ENCODE results near the gene ATXN2. TPM values are rescaled to one million over a fixed set of nuclear protein-coding genes. Genes with fewer than 3 reads are reported as not detected.
"Not testable (repeated sequence)": the region's sequence is repeated elsewhere in the genome, so short reads cannot be mapped to it uniquely, and the experiment has no call there.

ATXN2 gene
- total and polyA plus RNA-seq, 7 experiments from 2014 or later: 23.9 to 71.9 (median 44.0) TPM

DNA sequence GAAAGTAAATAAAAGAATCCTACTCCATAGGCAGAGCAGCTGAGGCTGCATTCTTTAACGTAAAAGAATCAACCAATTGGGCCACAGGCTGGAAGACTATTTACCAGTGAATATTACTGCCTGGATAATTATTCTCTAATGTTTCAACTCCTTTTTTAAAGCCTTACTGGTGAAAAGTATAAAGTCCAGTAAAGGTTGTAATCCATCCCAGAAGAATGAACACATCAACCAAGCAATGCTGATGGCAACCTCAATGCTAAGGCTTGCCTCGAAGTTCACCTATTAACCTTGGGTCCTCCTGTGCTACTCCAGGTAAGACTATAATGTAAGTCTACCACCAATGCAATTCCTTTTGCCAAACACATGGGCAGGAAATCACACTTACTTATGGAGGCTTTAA, 77.3 kb downstream of the ATXN2 start:
- Histone ChIP-seq H3K4me3 (ENCODE audit: low read length) (no peak overlapping the region), H3K36me3 (ENCODE audit: control insufficient read depth in 2 of 3, insufficient read depth in 3 of 3, low read length in 3 of 3) (peaks cover 5 to 47% (median 11%) of the 10 kb centered on the region in 3 experiments), H3K4me1 (ENCODE audit: control insufficient read depth in 2 of 2, insufficient read depth in 2 of 2, low read length in 2 of 2) (no peaks in the 10 kb centered on the region), H3K27me3 (ENCODE audit: control insufficient read depth in 2 of 2, insufficient read depth in 2 of 2, low read length in 2 of 2) (no peaks in the 10 kb centered on the region), H3K27ac (ENCODE audit: low read depth, low read length) (no peak overlapping the region), H3K9me3 (ENCODE audit: control insufficient read depth in 2 of 3, low read length in 3 of 3) (no peaks in the 10 kb centered on the region)
- POLR2A ChIA-PET: no interaction called here
- Mint-ChIP-seq H3K4me3 (no peak overlapping the region), H3K27ac (no peak overlapping the region), H3K36me3 (peaks cover 0 to 20% (median 8%) of the 10 kb centered on the region in 5 donors), H3K9me3 (peaks cover 0 to 4% (median 0%) of the 10 kb centered on the region in 11 donors), H3K4me1 (peaks cover 0 to 4% (median 0%) of the 10 kb centered on the region in 7 donors), H3K27me3 (no peaks in the 10 kb centered on the region)
- no peak for DNase-seq
- ATAC-seq: no peak
- intact Hi-C loops (cut with micrococcal nuclease): no loop called here
- CTCF ChIA-PET: no interaction called here

DNA sequence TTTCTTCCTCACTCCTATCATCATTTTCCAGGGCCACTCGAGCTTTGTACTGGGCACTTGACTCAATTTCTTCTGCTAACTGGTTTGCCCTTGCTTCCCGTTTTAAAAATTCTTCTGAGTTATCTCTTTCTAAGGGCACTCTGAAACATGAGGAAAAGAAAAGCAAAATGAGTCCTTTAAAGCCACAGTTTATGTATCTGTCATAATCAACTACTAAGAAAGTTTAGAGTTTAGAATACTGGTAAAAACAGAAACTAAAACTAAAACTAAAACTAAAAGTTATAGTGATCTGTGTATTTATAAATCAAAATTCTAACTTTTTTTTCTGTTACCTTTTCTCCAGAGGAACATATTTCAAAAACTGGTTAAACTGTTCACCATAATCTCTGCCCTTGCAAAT, 79.2 kb downstream of the ATXN2 start:
- ChIA-PET POLR2A (no interaction called here), CTCF (interaction anchor here (0.6 kb wide), 1 partner anchor 82 kb away, joined by 3 read pairs; no protein-coding TSS in a partner anchor)
- no peaks in the 10 kb centered on the region for H3K4me1 ChIP-seq (ENCODE audit: control insufficient read depth in 2 of 2, insufficient read depth in 2 of 2, low read length in 2 of 2)
- intact Hi-C loops (cut with micrococcal nuclease): no loop called here
- no peaks in the 10 kb centered on the region for H3K9me3 ChIP-seq (ENCODE audit: control insufficient read depth in 2 of 3, low read length in 3 of 3)
- H3K4me3 ChIP-seq (ENCODE audit: low read length): no peak overlapping the region
- peaks cover 0 to 4% (median 0%) of the 10 kb centered on the region in 7 donors for H3K4me1 Mint-ChIP-seq
- H3K36me3 ChIP-seq (ENCODE audit: control insufficient read depth in 2 of 3, insufficient read depth in 3 of 3, low read length in 3 of 3): peaks cover 5 to 51% (median 11%) of the 10 kb centered on the region in 3 experiments
- H3K27ac Mint-ChIP-seq: peak overlapping the region in 1 of 9 donors; percentile 66
- no peak overlapping the region for H3K27ac ChIP-seq (ENCODE audit: low read depth, low read length)
- DNase-seq (no peak), ATAC-seq (no peak)
- no peaks in the 10 kb centered on the region for H3K27me3 Mint-ChIP-seq
- H3K9me3 Mint-ChIP-seq: peaks cover 0 to 3% (median 0%) of the 10 kb centered on the region in 11 donors
- no peaks in the 10 kb centered on the region for H3K27me3 ChIP-seq (ENCODE audit: control insufficient read depth in 2 of 2, insufficient read depth in 2 of 2, low read length in 2 of 2)
- peak overlapping the region in 1 of 10 donors; percentile 31 for H3K4me3 Mint-ChIP-seq
- peaks cover 0 to 17% (median 3%) of the 10 kb centered on the region in 5 donors for H3K36me3 Mint-ChIP-seq

DNA sequence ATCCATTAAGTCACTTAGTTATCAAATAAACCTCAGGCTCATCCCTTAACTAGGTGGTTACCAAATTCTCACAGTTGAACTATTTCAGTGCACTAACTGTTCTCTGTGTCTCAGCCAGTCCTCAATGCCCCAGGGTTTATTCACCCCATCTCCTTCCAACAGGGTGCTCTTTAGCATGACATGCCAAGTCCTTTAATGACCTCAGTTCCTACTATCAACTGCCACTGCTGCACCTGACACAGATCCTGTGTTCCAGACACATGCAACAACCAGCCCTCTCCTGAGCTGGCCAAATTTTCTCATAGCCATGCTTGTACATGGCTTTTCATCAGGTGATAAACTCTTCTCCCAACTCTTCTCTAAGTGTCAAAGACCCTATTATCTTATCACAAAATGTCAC, 80.0 kb downstream of the ATXN2 start:
- no peak overlapping the region for H3K4me3 ChIP-seq (ENCODE audit: low read length)
- no peaks in the 10 kb centered on the region for H3K9me3 ChIP-seq (ENCODE audit: control insufficient read depth in 2 of 3, low read length in 3 of 3)
- ChIA-PET CTCF (interaction anchor here (0.6 kb wide), 1 partner anchor 83 kb away, joined by 3 read pairs; no protein-coding TSS in a partner anchor), POLR2A (interaction anchor here (0.6 kb wide), 2 partner anchors 19 to 863 kb away, joined by 3 to 4 read pairs; no protein-coding TSS in a partner anchor)
- Mint-ChIP-seq H3K9me3 (no peaks in the 10 kb centered on the region), H3K4me1 (peaks cover 0 to 4% (median 0%) of the 10 kb centered on the region in 7 donors), H3K36me3 (peaks cover 0 to 11% (median 0%) of the 10 kb centered on the region in 5 donors), H3K27ac (no peak overlapping the region), H3K4me3 (no peak overlapping the region), H3K27me3 (no peaks in the 10 kb centered on the region)
- intact Hi-C loops (cut with micrococcal nuclease): no loop called here
- ATAC-seq: no peak
- H3K36me3 ChIP-seq (ENCODE audit: control insufficient read depth in 2 of 3, insufficient read depth in 3 of 3, low read length in 3 of 3): peaks cover 5 to 44% (median 11%) of the 10 kb centered on the region in 3 experiments
- H3K4me1 ChIP-seq (ENCODE audit: control insufficient read depth in 2 of 2, insufficient read depth in 2 of 2, low read length in 2 of 2): no peaks in the 10 kb centered on the region
- DNase-seq: no peak
- H3K27me3 ChIP-seq (ENCODE audit: control insufficient read depth in 2 of 2, insufficient read depth in 2 of 2, low read length in 2 of 2): no peaks in the 10 kb centered on the region
- no peak overlapping the region for H3K27ac ChIP-seq (ENCODE audit: low read depth, low read length)

DNA sequence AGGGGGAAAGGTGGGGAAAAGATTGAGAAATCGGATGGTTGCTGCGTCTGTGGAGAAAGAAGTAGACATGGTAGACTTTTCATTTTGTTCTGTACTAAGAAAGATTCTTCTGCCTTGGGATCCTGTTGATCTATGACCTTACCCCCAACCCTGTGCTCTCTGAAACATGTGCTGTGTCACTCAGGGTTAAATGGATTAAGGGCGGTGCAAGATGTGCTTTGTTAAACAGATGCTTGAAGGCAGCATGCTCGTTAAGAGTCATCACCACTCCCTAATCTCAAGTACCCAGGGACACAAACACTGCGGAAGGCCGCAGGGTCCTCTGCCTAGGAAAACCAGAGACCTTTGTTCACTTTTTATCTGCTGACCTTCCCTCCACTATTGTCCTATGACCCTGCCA, 91.4 kb downstream of the ATXN2 start:
- H3K27ac Mint-ChIP-seq; H3K9me3 Mint-ChIP-seq; H3K27me3 Mint-ChIP-seq; CTCF ChIA-PET; H3K27me3 ChIP-seq (ENCODE audit: control insufficient read depth in 2 of 2, insufficient read depth in 2 of 2, low read length in 2 of 2); H3K27ac ChIP-seq (ENCODE audit: low read depth, low read length); H3K9me3 ChIP-seq (ENCODE audit: control insufficient read depth in 2 of 3, low read length in 3 of 3); POLR2A ChIA-PET; H3K4me3 Mint-ChIP-seq; intact Hi-C loops (cut with micrococcal nuclease); H3K4me3 ChIP-seq (ENCODE audit: low read length); H3K4me1 ChIP-seq (ENCODE audit: control insufficient read depth in 2 of 2, insufficient read depth in 2 of 2, low read length in 2 of 2); ATAC-seq; DNase-seq: not testable (repeated sequence)
- Mint-ChIP-seq H3K4me1 (peaks cover 0 to 14% (median 0%) of the 10 kb centered on the region in 7 donors), H3K36me3 (peaks cover 3 to 43% (median 33%) of the 10 kb centered on the region in 5 donors)
- H3K36me3 ChIP-seq (ENCODE audit: control insufficient read depth in 2 of 3, insufficient read depth in 3 of 3, low read length in 3 of 3): peaks cover 0 to 32% (median 5%) of the 10 kb centered on the region in 3 experiments

DNA sequence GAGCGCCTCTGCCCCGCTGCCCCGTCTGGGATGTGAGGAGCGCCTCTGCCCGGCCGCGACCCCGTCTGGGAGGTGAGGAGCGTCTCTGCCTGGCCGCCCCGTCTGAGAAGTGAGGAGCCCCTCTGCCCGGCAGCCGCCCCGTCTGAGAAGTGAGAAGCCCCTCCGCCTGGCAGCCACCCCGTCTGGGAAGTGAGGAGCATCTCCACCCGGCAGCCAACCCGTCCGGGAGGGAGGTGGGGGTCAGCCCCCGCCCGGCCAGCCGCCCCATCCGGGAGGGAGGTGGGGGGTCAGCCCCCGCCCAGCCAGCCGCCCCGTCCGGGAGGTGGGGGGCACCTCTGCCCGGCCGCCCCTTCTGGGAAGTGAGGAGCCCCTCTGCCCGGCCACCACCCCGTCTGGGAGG, 91.9 kb downstream of the ATXN2 start:
- CTCF ChIA-PET: not testable (repeated sequence)

DNA sequence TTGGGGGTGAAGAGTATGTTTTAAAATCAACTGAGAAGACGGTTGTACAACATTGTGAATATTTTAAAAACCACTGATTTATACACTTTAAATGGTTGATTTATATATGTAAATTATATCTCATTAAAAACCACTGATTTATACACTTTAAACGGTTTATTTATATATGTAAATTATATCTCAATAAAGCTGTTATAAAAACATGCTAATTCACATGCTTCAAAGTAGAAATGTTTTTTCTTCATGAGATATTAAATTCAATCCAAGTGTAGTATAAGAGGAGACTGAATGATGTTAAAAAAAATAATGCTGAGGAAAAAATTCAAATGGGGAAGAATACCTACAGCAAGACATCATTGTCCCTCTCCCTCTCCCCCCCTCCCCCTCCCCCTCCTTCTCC, 92.9 kb downstream of the ATXN2 start:
- intact Hi-C loops (cut with micrococcal nuclease): no loop called here
- H3K36me3 Mint-ChIP-seq: peaks cover 3 to 44% (median 33%) of the 10 kb centered on the region in 5 donors
- DNase-seq (no peak), ATAC-seq (no peak)
- H3K9me3 ChIP-seq (ENCODE audit: control insufficient read depth in 2 of 3, low read length in 3 of 3): no peaks in the 10 kb centered on the region
- no peaks in the 10 kb centered on the region for H3K9me3 Mint-ChIP-seq
- no peaks in the 10 kb centered on the region for H3K27me3 ChIP-seq (ENCODE audit: control insufficient read depth in 2 of 2, insufficient read depth in 2 of 2, low read length in 2 of 2)
- H3K4me3 Mint-ChIP-seq: no peak overlapping the region
- H3K27me3 Mint-ChIP-seq: no peaks in the 10 kb centered on the region
- peaks cover 0 to 14% (median 0%) of the 10 kb centered on the region in 7 donors for H3K4me1 Mint-ChIP-seq
- no peak overlapping the region for H3K27ac ChIP-seq (ENCODE audit: low read depth, low read length)
- peaks cover 0 to 19% (median 6%) of the 10 kb centered on the region in 3 experiments for H3K36me3 ChIP-seq (ENCODE audit: control insufficient read depth in 2 of 3, insufficient read depth in 3 of 3, low read length in 3 of 3)
- no peak overlapping the region for H3K4me3 ChIP-seq (ENCODE audit: low read length)
- H3K4me1 ChIP-seq (ENCODE audit: control insufficient read depth in 2 of 2, insufficient read depth in 2 of 2, low read length in 2 of 2): peaks cover 0 to 7% of the 10 kb centered on the region in 2 donors
- ChIA-PET POLR2A (no interaction called here), CTCF (no interaction called here)
- H3K27ac Mint-ChIP-seq: no peak overlapping the region

More for the DNA sequence above, 91.9 kb downstream of the ATXN2 start:
- H3K36me3 Mint-ChIP-seq: peaks cover 3 to 43% (median 33%) of the 10 kb centered on the region in 5 donors
- H3K9me3 ChIP-seq (ENCODE audit: control insufficient read depth in 2 of 3, low read length in 3 of 3); H3K27me3 ChIP-seq (ENCODE audit: control insufficient read depth in 2 of 2, insufficient read depth in 2 of 2, low read length in 2 of 2); H3K4me3 ChIP-seq (ENCODE audit: low read length); intact Hi-C loops (cut with micrococcal nuclease); H3K27ac Mint-ChIP-seq; POLR2A ChIA-PET; H3K27me3 Mint-ChIP-seq; H3K4me3 Mint-ChIP-seq; H3K27ac ChIP-seq (ENCODE audit: low read depth, low read length); H3K4me1 ChIP-seq (ENCODE audit: control insufficient read depth in 2 of 2, insufficient read depth in 2 of 2, low read length in 2 of 2); ATAC-seq; H3K9me3 Mint-ChIP-seq; DNase-seq: not testable (repeated sequence)
- H3K36me3 ChIP-seq (ENCODE audit: control insufficient read depth in 2 of 3, insufficient read depth in 3 of 3, low read length in 3 of 3): peaks cover 0 to 27% (median 5%) of the 10 kb centered on the region in 3 experiments
- peaks cover 0 to 14% (median 0%) of the 10 kb centered on the region in 7 donors for H3K4me1 Mint-ChIP-seq

DNA sequence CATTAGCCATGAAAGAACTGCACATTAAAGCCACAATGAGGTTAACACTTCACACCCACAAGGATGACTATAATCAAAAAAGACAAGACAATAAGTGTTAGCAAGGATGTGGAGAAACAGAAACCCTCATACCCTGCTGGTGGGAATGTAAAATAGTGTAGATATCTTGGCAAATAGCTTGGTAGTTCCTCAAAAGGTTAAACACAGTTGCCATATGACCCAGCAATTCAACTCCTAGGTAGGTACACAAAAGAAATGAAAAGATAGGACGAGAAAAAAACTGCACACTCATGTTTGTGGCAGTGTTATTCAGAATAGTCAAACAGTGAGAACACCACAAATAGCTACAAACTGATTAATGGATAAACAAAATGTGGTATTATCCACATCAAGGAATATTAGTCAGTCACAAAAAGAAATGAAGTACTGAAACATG, 93.5 kb downstream of the ATXN2 start:
- CTCF ChIA-PET: no interaction called here
- Mint-ChIP-seq H3K4me3 (peak overlapping the region in 1 of 10 donors; percentile 35), H3K36me3 (peaks cover 3 to 42% (median 29%) of the 10 kb centered on the region in 5 donors), H3K4me1 (peaks cover 0 to 14% (median 0%) of the 10 kb centered on the region in 7 donors), H3K27ac (peak overlapping the region in 3 of 9 donors; percentile 4 to 44 (median 28)), H3K27me3 (no peaks in the 10 kb centered on the region), H3K9me3 (no peaks in the 10 kb centered on the region)
- peaks cover 0 to 7% of the 10 kb centered on the region in 2 donors for H3K4me1 ChIP-seq (ENCODE audit: control insufficient read depth in 2 of 2, insufficient read depth in 2 of 2, low read length in 2 of 2)
- intact Hi-C loops (cut with micrococcal nuclease): no loop called here
- ATAC-seq (peak; percentile 37), DNase-seq (no peak)
- no peak overlapping the region for H3K27ac ChIP-seq (ENCODE audit: low read depth, low read length)
- POLR2A ChIA-PET: no interaction called here
- no peak overlapping the region for H3K4me3 ChIP-seq (ENCODE audit: low read length)
- H3K27me3 ChIP-seq (ENCODE audit: control insufficient read depth in 2 of 2, insufficient read depth in 2 of 2, low read length in 2 of 2): no peaks in the 10 kb centered on the region
- H3K36me3 ChIP-seq (ENCODE audit: control insufficient read depth in 2 of 3, insufficient read depth in 3 of 3, low read length in 3 of 3): peaks cover 0 to 18% (median 9%) of the 10 kb centered on the region in 3 experiments
- H3K9me3 ChIP-seq (ENCODE audit: control insufficient read depth in 2 of 3, low read length in 3 of 3): no peaks in the 10 kb centered on the region
